ENCODE results near the gene KIR2DL3. TPM values are rescaled to one million over a fixed set of nuclear protein-coding genes. Genes with fewer than 3 reads are reported as not detected.
"Not testable (repeated sequence)": the region's sequence is repeated elsewhere in the genome, so short reads cannot be mapped to it uniquely, and the experiment has no call there.

KIR2DL3 gene
- total RNA-seq, 1 experiment from 2014 or later: not detected

DNA sequence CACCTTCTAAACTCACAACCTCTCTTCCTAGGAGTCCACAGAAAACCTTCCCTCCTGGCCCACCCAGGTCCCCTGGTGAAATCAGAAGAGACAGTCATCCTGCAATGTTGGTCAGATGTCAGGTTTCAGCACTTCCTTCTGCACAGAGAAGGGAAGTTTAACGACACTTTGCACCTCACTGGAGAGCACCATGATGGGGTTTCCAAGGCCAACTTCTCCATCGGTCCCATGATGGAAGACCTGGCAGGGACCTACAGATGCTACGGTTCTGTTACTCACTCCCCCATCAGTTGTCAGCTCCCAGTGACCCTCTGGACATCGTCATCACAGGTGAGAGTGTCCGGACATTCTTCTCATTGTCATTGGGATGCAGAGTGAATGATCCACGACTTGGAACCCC, 20.3 kb downstream of the KIR2DL3 start:
- peaks cover 61% of the 10 kb centered on the region for H3K9me3 ChIP-seq (ENCODE audit: control insufficient read depth, low read depth, low read length)
- Mint-ChIP-seq H3K9me3 (peaks cover 86 to 90% of the 10 kb centered on the region in 2 experiments), H3K36me3 (ENCODE audit: insufficient read depth in 1 of 3, low read depth in 3 of 3) (peaks cover 23 to 35% (median 26%) of the 10 kb centered on the region in 3 experiments; a peak in 6 of 7 replicates)
- not testable (repeated sequence) for H3K27me3 ChIP-seq (ENCODE audit: insufficient read depth, low read length); H3K23me2 ChIP-seq (ENCODE audit: insufficient read length, low read depth, low read length, poor library complexity, severe bottlenecking); H3K4me2 ChIP-seq (ENCODE audit: insufficient read depth, insufficient read length, low read length); H2BK15ac ChIP-seq (ENCODE audit: low read depth, low read length); H4K91ac ChIP-seq (ENCODE audit: insufficient read length, low read depth, low read length); H4K20me1 ChIP-seq (ENCODE audit: control insufficient read depth, insufficient read depth, insufficient read length); H3K18ac ChIP-seq (ENCODE audit: insufficient read length, low read depth, low read length); H3K56ac ChIP-seq (ENCODE audit: insufficient read length, low read depth, low read length); H3K14ac ChIP-seq (ENCODE audit: insufficient read depth, low read length); H3K79me2 ChIP-seq (ENCODE audit: insufficient read depth, low read length); H3K23ac ChIP-seq (ENCODE audit: insufficient read length, low read depth, low read length); H3K27me3 Mint-ChIP-seq (ENCODE audit: low read depth); H2BK20ac ChIP-seq (ENCODE audit: low read depth, low read length, poor library complexity, severe bottlenecking); H3K27ac Mint-ChIP-seq; H3K4me1 ChIP-seq (ENCODE audit: insufficient read depth, low read length); H3K4ac ChIP-seq (ENCODE audit: low read depth, low read length); H3K9ac ChIP-seq (ENCODE audit: extremely low read depth, insufficient read length, low read length); H2BK12ac ChIP-seq (ENCODE audit: insufficient read length, low read depth, low read length); H3K4me1 Mint-ChIP-seq; H2BK5ac ChIP-seq (ENCODE audit: insufficient read length, low read length); H3K79me1 ChIP-seq (ENCODE audit: insufficient read depth, low read depth, low read length, poor library complexity, severe bottlenecking); DNase-seq; H2AK5ac ChIP-seq (ENCODE audit: insufficient read length, low read length); H3K4me3 Mint-ChIP-seq; H4K8ac ChIP-seq (replicated peaks; ENCODE audit: insufficient read length, low read depth, low read length); H3K27ac ChIP-seq (ENCODE audit: insufficient read length, low read depth, low read length); H2BK120ac ChIP-seq (ENCODE audit: low read depth, low read length, poor library complexity, severe bottlenecking); H3T11ph ChIP-seq (ENCODE audit: low read length); H2AFZ ChIP-seq (ENCODE audit: low read length); H4K5ac ChIP-seq (ENCODE audit: insufficient read length, low read depth, low read length)
- no CpG with 5 or more reads among the region's 6 CpGs for WGBS (ENCODE audit: extremely low coverage, insufficient read length, low lambda C conversion rate)

DNA sequence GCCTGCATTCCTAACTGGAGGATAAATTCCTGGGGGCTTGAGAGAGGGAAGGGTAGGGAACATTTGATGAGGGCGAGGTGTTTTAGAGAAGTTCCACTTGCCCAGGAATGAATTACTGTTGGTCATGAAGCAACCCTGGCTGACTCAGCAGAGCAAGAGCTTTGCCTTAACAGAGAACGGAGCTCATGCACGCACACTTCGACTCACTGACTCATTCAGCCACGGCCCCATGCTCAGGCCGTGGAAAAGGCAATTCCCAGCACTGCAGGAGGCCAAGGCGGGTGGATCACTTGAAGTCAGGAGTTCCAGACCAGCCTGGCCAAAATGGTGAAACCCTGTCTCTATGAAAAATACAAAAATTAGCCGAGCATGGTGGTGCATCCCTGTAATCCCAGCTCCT, 25.9 kb downstream of the KIR2DL3 start:
- not testable (repeated sequence) for H3K23ac ChIP-seq (ENCODE audit: insufficient read length, low read depth, low read length); H3K4me1 Mint-ChIP-seq; H2BK15ac ChIP-seq (ENCODE audit: low read depth, low read length); H2BK12ac ChIP-seq (ENCODE audit: insufficient read length, low read depth, low read length); H3K79me1 ChIP-seq (ENCODE audit: insufficient read depth, low read depth, low read length, poor library complexity, severe bottlenecking); H2AK5ac ChIP-seq (ENCODE audit: insufficient read length, low read length); H3K27me3 ChIP-seq (ENCODE audit: insufficient read depth, low read length); H3K4me1 ChIP-seq (ENCODE audit: insufficient read depth, low read length); H4K91ac ChIP-seq (ENCODE audit: insufficient read length, low read depth, low read length); H2BK120ac ChIP-seq (ENCODE audit: low read depth, low read length, poor library complexity, severe bottlenecking); H3K14ac ChIP-seq (ENCODE audit: insufficient read depth, low read length); H2BK5ac ChIP-seq (ENCODE audit: insufficient read length, low read length); H3K56ac ChIP-seq (ENCODE audit: insufficient read length, low read depth, low read length); H4K5ac ChIP-seq (ENCODE audit: insufficient read length, low read depth, low read length); DNase-seq; H3K18ac ChIP-seq (ENCODE audit: insufficient read length, low read depth, low read length); H3K79me2 ChIP-seq (ENCODE audit: insufficient read depth, low read length); H3K23me2 ChIP-seq (ENCODE audit: insufficient read length, low read depth, low read length, poor library complexity, severe bottlenecking); H3K27ac Mint-ChIP-seq; H4K8ac ChIP-seq (replicated peaks; ENCODE audit: insufficient read length, low read depth, low read length); H3K27me3 Mint-ChIP-seq (ENCODE audit: low read depth); H2AFZ ChIP-seq (ENCODE audit: low read length); H4K20me1 ChIP-seq (ENCODE audit: control insufficient read depth, insufficient read depth, insufficient read length); H3T11ph ChIP-seq (ENCODE audit: low read length); H3K9ac ChIP-seq (ENCODE audit: extremely low read depth, insufficient read length, low read length); H3K27ac ChIP-seq (ENCODE audit: insufficient read length, low read depth, low read length); H3K4me2 ChIP-seq (ENCODE audit: insufficient read depth, insufficient read length, low read length); H2BK20ac ChIP-seq (ENCODE audit: low read depth, low read length, poor library complexity, severe bottlenecking); H3K4ac ChIP-seq (ENCODE audit: low read depth, low read length); H3K4me3 Mint-ChIP-seq
- no CpG with 5 or more reads among the region's 8 CpGs for WGBS (ENCODE audit: extremely low coverage, insufficient read length, low lambda C conversion rate)
- peaks cover 51% of the 10 kb centered on the region for H3K9me3 ChIP-seq (ENCODE audit: control insufficient read depth, low read depth, low read length)
- Mint-ChIP-seq H3K36me3 (ENCODE audit: insufficient read depth in 1 of 3, low read depth in 3 of 3) (peaks cover 3 to 30% (median 16%) of the 10 kb centered on the region in 3 experiments; a peak in 6 of 7 replicates), H3K9me3 (peaks cover 88 to 90% of the 10 kb centered on the region in 2 experiments)

Data from H9 (cell line).